ENCODE measurements around the gene DAGLB. TPM values are rescaled to one million over a fixed set of nuclear protein-coding genes. Genes with fewer than 3 reads are reported as not detected.
A peak's percentile ranks its signal among the peaks of the same experiment; 100 is the strongest.

Gene DAGLB
- total and polyA plus RNA-seq, 7 experiments from 2014 or later = 10.5 to 44.3 (median 37.7) TPM

GRCh38 chr7:6430271-6430940 lies 17.3 kb downstream of the DAGLB start:
- no peak overlapping the region for H3K27ac ChIP-seq (ENCODE audit: low read depth, low read length)
- no peaks in the 10 kb centered on the region for H3K27me3 ChIP-seq (ENCODE audit: control insufficient read depth in 2 of 2, insufficient read depth in 2 of 2, low read length in 2 of 2)
- H3K27me3 Mint-ChIP-seq = no peaks in the 10 kb centered on the region
- peaks cover 7 to 28% (median 8%) of the 10 kb centered on the region in 5 donors for H3K36me3 Mint-ChIP-seq
- H3K4me3 Mint-ChIP-seq = no peak overlapping the region
- peaks cover 0 to under 1% of the 10 kb centered on the region in 2 donors for H3K4me1 ChIP-seq (ENCODE audit: control insufficient read depth in 2 of 2, insufficient read depth in 2 of 2, low read length in 2 of 2)
- no peaks in the 10 kb centered on the region for H3K9me3 ChIP-seq (ENCODE audit: control insufficient read depth in 2 of 3, low read length in 3 of 3)
- CTCF ChIA-PET = no interaction called here
- no peak overlapping the region for H3K4me3 ChIP-seq (ENCODE audit: low read length)
- intact Hi-C loops (cut with micrococcal nuclease) = loop anchor here in 1 of 2 donors (10.0 kb wide), 1 partner anchor 576 kb away; no protein-coding TSS in a partner anchor
- no peak for DNase-seq
- POLR2A ChIA-PET = no interaction called here
- peaks cover 1 to 14% (median 5%) of the 10 kb centered on the region in 7 donors for H3K4me1 Mint-ChIP-seq
- H3K36me3 ChIP-seq (ENCODE audit: control insufficient read depth in 2 of 3, insufficient read depth in 3 of 3, low read length in 3 of 3) = peaks cover 0 to 63% (median 11%) of the 10 kb centered on the region in 3 experiments
- ATAC-seq = peak; percentile 40
- no peaks in the 10 kb centered on the region for H3K9me3 Mint-ChIP-seq
- peak overlapping the region in 1 of 9 donors; percentile 30 for H3K27ac Mint-ChIP-seq

DNA sequence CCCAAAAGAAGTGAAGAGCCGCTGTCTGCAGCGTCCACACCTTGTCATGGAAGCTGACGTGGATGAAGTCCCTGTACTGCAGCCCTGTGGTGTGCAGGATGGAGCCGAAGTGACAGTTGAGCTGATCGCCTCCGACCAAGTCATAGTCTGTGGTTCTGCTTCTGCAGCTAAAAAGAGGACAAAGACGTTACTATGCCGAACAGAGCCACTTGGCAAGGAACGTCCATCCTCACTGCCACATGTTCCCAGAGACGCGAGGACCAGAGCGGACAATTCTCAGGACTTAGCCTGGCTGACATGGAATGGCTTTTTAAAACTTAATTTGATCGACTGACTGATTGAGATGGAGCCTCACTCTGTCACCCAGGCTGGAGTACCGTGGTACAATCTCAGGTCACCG lies 21.8 kb downstream of the DAGLB start:
- Histone ChIP-seq H3K4me3 (ENCODE audit: low read length) (no peak overlapping the region), H3K27me3 (ENCODE audit: control insufficient read depth in 2 of 2, insufficient read depth in 2 of 2, low read length in 2 of 2) (no peaks in the 10 kb centered on the region), H3K36me3 (ENCODE audit: control insufficient read depth in 2 of 3, insufficient read depth in 3 of 3, low read length in 3 of 3) (peaks cover 0 to 68% (median 16%) of the 10 kb centered on the region in 3 experiments), H3K27ac (ENCODE audit: low read depth, low read length) (no peak overlapping the region), H3K9me3 (ENCODE audit: control insufficient read depth in 2 of 3, low read length in 3 of 3) (no peaks in the 10 kb centered on the region), H3K4me1 (ENCODE audit: control insufficient read depth in 2 of 2, insufficient read depth in 2 of 2, low read length in 2 of 2) (no peaks in the 10 kb centered on the region)
- H3K4me3 Mint-ChIP-seq = no peak overlapping the region
- ChIA-PET POLR2A (no interaction called here), CTCF (interaction anchor here (0.5 kb wide), 1 partner anchor 88 kb away, joined by 3 read pairs; no protein-coding TSS in a partner anchor)
- DNase-seq (no peak), ATAC-seq (no peak)
- no peaks in the 10 kb centered on the region for H3K9me3 Mint-ChIP-seq
- intact Hi-C loops (cut with micrococcal nuclease) = no loop called here
- peaks cover 3 to 15% (median 10%) of the 10 kb centered on the region in 7 donors for H3K4me1 Mint-ChIP-seq
- H3K36me3 Mint-ChIP-seq = peaks cover 9 to 49% (median 11%) of the 10 kb centered on the region in 5 donors
- H3K27ac Mint-ChIP-seq = no peak overlapping the region
- H3K27me3 Mint-ChIP-seq = no peaks in the 10 kb centered on the region

GRCh38 chr7:6423942-6424701 lies 23.6 kb downstream of the DAGLB start:
- H3K4me1 ChIP-seq (ENCODE audit: control insufficient read depth in 2 of 2, insufficient read depth in 2 of 2, low read length in 2 of 2) = no peaks in the 10 kb centered on the region
- Mint-ChIP-seq H3K4me3 (peak overlapping the region in 1 of 10 donors; percentile 64), H3K9me3 (no peaks in the 10 kb centered on the region), H3K27me3 (no peaks in the 10 kb centered on the region), H3K27ac (peak overlapping the region in 4 of 9 donors; percentile 38 to 75 (median 52)), H3K36me3 (peaks cover 6 to 40% (median 7%) of the 10 kb centered on the region in 5 donors), H3K4me1 (peaks cover 3 to 15% (median 10%) of the 10 kb centered on the region in 7 donors)
- ChIA-PET CTCF (no interaction called here), POLR2A (interaction anchor here (0.5 to 0.7 kb wide), 2 partner anchors 74 to 349 kb away, joined by 3 to 4 read pairs; no protein-coding TSS in a partner anchor)
- H3K27ac ChIP-seq (ENCODE audit: low read depth, low read length) = no peak overlapping the region
- DNase-seq (no peak), ATAC-seq (peak; percentile 70)
- no peak overlapping the region for H3K4me3 ChIP-seq (ENCODE audit: low read length)
- H3K9me3 ChIP-seq (ENCODE audit: control insufficient read depth in 2 of 3, low read length in 3 of 3) = no peaks in the 10 kb centered on the region
- no peaks in the 10 kb centered on the region for H3K27me3 ChIP-seq (ENCODE audit: control insufficient read depth in 2 of 2, insufficient read depth in 2 of 2, low read length in 2 of 2)
- intact Hi-C loops (cut with micrococcal nuclease) = no loop called here
- H3K36me3 ChIP-seq (ENCODE audit: control insufficient read depth in 2 of 3, insufficient read depth in 3 of 3, low read length in 3 of 3) = peaks cover 0 to 77% (median 16%) of the 10 kb centered on the region in 3 experiments

GRCh38 chr7:6422926-6423632 lies 24.7 kb downstream of the DAGLB start:
- Mint-ChIP-seq H3K36me3 (peaks cover 5 to 39% (median 6%) of the 10 kb centered on the region in 5 donors), H3K27me3 (no peaks in the 10 kb centered on the region), H3K4me1 (peaks cover 3 to 15% (median 10%) of the 10 kb centered on the region in 7 donors), H3K9me3 (no peaks in the 10 kb centered on the region), H3K4me3 (peak overlapping the region in 6 of 10 donors; percentile 4 to 64 (median 34)), H3K27ac (peak overlapping the region in 8 of 9 donors; percentile 19 to 89 (median 56))
- Histone ChIP-seq H3K36me3 (ENCODE audit: control insufficient read depth in 2 of 3, insufficient read depth in 3 of 3, low read length in 3 of 3) (peaks cover 0 to 70% (median 16%) of the 10 kb centered on the region in 3 experiments), H3K4me1 (ENCODE audit: control insufficient read depth in 2 of 2, insufficient read depth in 2 of 2, low read length in 2 of 2) (no peaks in the 10 kb centered on the region), H3K27ac (ENCODE audit: low read depth, low read length) (no peak overlapping the region), H3K4me3 (ENCODE audit: low read length) (no peak overlapping the region), H3K9me3 (ENCODE audit: control insufficient read depth in 2 of 3, low read length in 3 of 3) (no peaks in the 10 kb centered on the region), H3K27me3 (ENCODE audit: control insufficient read depth in 2 of 2, insufficient read depth in 2 of 2, low read length in 2 of 2) (no peaks in the 10 kb centered on the region)
- intact Hi-C loops (cut with micrococcal nuclease) = no loop called here
- peak in 4 of 9 donors; percentile 11 to 37 (median 24) for DNase-seq
- peak; percentile 46 for ATAC-seq
- CTCF ChIA-PET = no interaction called here
- POLR2A ChIA-PET = interaction anchor here (0.7 to 0.8 kb wide), 2 partner anchors 14 to 348 kb away, joined by 3 read pairs; no protein-coding TSS in a partner anchor

DNA sequence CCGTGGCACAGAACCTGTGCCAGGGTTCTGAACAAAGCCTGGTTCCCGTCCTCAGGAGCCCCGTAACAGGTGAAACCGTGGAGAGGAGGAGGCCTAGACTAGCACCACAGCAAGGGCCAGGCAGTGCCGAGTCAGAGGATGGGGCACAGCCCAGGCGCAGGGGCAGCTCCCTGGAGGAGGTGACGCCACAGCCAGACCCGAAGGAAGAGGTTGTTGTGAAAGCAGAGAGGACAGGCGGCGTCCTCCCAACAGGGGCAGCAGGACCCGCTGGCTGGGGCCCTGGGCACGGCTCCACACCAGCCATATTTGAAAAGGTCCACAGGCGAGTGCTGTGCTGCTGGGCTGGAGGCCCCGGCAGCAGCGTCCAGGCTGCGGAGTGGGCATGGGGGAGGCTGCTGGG lies 25.7 kb downstream of the DAGLB start:
- peaks cover 0 to 65% (median 16%) of the 10 kb centered on the region in 3 experiments for H3K36me3 ChIP-seq (ENCODE audit: control insufficient read depth in 2 of 3, insufficient read depth in 3 of 3, low read length in 3 of 3)
- no peaks in the 10 kb centered on the region for H3K27me3 ChIP-seq (ENCODE audit: control insufficient read depth in 2 of 2, insufficient read depth in 2 of 2, low read length in 2 of 2)
- peaks cover 4 to 39% (median 5%) of the 10 kb centered on the region in 5 donors for H3K36me3 Mint-ChIP-seq
- peak overlapping the region in 2 of 9 donors; percentile 36 to 77 for H3K27ac Mint-ChIP-seq
- H3K4me1 ChIP-seq (ENCODE audit: control insufficient read depth in 2 of 2, insufficient read depth in 2 of 2, low read length in 2 of 2) = no peaks in the 10 kb centered on the region
- ChIA-PET CTCF (no interaction called here), POLR2A (no interaction called here)
- peaks cover 3 to 15% (median 10%) of the 10 kb centered on the region in 7 donors for H3K4me1 Mint-ChIP-seq
- H3K4me3 Mint-ChIP-seq = no peak overlapping the region
- H3K9me3 ChIP-seq (ENCODE audit: control insufficient read depth in 2 of 3, low read length in 3 of 3) = no peaks in the 10 kb centered on the region
- DNase-seq (no peak), ATAC-seq (no peak)
- no peaks in the 10 kb centered on the region for H3K27me3 Mint-ChIP-seq
- intact Hi-C loops (cut with micrococcal nuclease) = no loop called here
- no peak overlapping the region for H3K4me3 ChIP-seq (ENCODE audit: low read length)
- no peak overlapping the region for H3K27ac ChIP-seq (ENCODE audit: low read depth, low read length)
- H3K9me3 Mint-ChIP-seq = no peaks in the 10 kb centered on the region

GRCh38 chr7:6420680-6421079 lies 27.1 kb downstream of the DAGLB start:
- Histone ChIP-seq H3K27ac (ENCODE audit: low read depth, low read length) (no peak overlapping the region), H3K9me3 (ENCODE audit: control insufficient read depth in 2 of 3, low read length in 3 of 3) (no peaks in the 10 kb centered on the region), H3K27me3 (ENCODE audit: control insufficient read depth in 2 of 2, insufficient read depth in 2 of 2, low read length in 2 of 2) (no peaks in the 10 kb centered on the region), H3K36me3 (ENCODE audit: control insufficient read depth in 2 of 3, insufficient read depth in 3 of 3, low read length in 3 of 3) (peaks cover 0 to 67% (median 11%) of the 10 kb centered on the region in 3 experiments), H3K4me1 (ENCODE audit: control insufficient read depth in 2 of 2, insufficient read depth in 2 of 2, low read length in 2 of 2) (no peaks in the 10 kb centered on the region), H3K4me3 (ENCODE audit: low read length) (no peak overlapping the region)
- peaks cover 3 to 42% (median 8%) of the 10 kb centered on the region in 5 donors for H3K36me3 Mint-ChIP-seq
- intact Hi-C loops (cut with micrococcal nuclease) = no loop called here
- no peak overlapping the region for H3K27ac Mint-ChIP-seq
- DNase-seq = no peak
- no peak overlapping the region for H3K4me3 Mint-ChIP-seq
- H3K9me3 Mint-ChIP-seq = no peaks in the 10 kb centered on the region
- CTCF ChIA-PET = interaction anchor here (0.7 kb wide), 1 partner anchor 68 kb away, joined by 3 read pairs; no protein-coding TSS in a partner anchor
- peaks cover 3 to 15% (median 10%) of the 10 kb centered on the region in 7 donors for H3K4me1 Mint-ChIP-seq
- H3K27me3 Mint-ChIP-seq = no peaks in the 10 kb centered on the region
- no peak for ATAC-seq
- POLR2A ChIA-PET = no interaction called here
